GM21360 (cell line): ENCODE measurements around the gene RAB43.
"Not testable (repeated sequence)": the region's sequence is repeated elsewhere in the genome, so short reads cannot be mapped to it uniquely, and the experiment has no call there.

Source experiments
- ATAC-seq: cut with Tn5 transposase; IDR thresholded peaks from one replicate; pipeline ENCODE4 v1.9.1; 2021; ENCODE audit warnings: mild to moderate bottlenecking, moderate library complexity; ENCODE audit not compliant: unreplicated experiment

RAB43 gene

DNA sequence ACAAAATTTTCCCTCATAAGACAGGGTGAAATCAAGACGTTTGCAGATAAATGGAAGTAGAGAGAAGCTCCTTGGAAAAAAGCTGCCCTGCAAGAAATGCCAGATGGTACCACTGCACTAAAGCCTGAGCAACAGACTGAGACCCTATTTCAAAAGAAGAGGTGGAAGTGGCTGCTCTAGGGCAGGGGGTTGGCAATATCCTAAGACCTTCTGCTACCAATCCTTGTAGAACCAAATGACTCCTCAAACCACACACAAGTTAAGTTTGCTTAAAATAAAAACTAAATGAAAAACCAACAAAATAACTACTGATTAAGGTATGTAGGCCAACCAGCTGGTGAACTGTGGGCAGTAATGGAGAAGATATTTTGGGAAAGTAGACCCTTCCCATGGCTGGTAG lies 21.3 kb downstream of the RAB43 start:
- ATAC-seq = no peak

DNA sequence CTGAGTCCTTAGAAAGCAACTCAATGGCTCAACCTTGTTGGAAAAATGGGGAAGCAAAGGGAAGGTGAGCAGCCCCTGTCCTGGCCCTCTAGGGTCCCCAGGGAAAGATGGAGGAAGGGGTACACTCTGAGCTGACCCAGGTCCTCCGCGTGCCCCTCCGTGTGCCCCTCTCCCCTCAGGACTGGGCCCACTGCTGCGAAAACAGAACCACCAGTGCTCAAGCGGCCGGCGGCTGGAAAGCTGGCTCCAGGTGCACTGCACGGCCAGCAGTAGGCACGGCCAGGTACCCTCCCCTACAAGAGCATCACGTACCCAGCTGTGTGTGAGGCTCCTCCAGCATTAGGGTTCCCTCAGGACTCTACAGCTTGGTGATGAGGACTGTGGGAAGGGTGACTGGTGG lies 26.3 kb downstream of the RAB43 start:
- ATAC-seq = no peak

DNA sequence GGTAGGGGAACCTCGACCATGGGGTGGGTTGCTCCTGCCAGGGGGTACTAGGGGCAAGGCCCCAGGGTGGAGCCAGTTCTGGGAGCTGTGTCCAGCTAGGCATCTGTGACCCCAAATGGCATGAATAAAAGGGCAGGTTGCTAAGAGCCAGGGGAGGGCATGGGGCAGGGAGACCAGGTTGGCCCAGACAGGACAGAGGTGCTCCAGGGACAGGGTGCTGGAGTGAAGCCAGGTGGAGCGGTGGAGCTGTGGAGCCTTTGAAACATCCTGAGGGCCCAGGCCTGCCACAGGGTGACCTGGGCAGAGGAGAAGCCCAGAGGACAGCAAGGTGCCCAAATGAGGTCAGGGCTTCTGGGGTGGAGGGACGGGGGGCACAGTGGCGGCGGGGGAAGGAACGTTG lies 33.3 kb downstream of the RAB43 start:
- not testable (repeated sequence) for ATAC-seq

DNA sequence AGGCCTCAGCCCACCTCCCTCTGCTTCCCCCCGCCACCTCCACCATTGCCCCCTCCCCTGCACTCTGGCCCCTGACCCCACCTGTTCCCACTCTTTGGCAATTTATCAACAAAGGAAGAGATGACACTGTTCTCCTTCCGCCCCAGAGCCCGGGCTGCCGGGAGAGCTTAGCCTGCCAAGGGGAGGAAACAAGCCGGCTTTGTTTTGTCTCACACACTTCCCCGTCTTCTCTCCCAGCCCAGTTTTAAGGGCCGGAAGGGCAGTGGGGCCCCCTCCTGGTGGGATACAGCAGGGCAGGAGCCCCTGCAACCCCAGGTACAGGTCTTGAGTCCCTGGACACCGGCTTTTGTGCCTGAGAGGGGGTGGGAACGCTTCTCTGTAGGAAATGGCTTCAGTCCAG lies 33.7 kb downstream of the RAB43 start:
- ATAC-seq = not testable (repeated sequence)

DNA sequence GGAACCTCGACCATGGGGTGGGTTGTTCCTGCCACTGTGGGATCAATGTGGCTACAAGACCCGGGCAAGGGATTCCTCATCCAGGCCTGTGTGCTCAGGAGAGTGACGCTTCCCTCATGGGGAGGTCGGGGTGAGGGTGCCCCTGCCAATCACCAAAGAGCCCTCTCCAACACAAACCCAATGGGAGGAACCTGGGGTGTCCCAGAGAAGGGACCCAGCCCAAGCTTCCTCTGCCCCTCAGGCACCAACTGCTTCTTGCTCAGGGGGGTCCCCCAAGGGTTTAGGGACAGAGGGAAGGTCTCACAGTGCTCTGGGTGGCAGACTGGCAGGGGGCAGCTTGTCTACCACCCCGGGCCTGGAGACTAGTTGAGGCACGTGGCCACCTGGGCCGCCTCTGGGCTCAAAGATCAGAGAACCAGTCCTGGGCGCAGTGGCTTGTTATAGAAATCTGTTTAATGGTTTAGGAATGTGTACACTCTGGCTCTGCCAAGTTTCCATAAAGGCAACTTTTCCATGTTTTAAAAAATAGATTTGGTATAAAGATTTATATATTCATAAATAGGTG lies 34.4 kb downstream of the RAB43 start:
- no peak for ATAC-seq

DNA sequence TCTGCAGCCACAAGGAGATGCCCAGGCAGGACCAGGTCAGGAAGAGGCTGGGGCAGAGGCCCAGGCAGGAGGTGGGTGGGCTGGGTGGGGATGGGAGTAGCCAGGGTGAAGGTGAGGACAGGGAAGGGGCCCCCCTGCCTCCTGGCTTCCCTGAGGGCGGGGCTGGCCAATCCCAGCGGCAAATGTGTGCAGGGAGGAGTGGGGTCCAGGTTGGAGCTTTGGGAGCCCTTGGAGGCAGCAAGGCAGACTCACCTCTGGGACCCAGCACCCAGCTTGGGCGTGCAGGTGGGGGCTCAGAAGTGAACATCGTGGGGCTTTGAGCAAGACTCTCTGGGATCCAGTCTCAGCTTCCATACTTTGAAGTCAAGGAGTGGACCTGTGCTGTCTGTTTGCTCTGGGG lies 35.8 kb downstream of the RAB43 start:
- no peak for ATAC-seq

DNA sequence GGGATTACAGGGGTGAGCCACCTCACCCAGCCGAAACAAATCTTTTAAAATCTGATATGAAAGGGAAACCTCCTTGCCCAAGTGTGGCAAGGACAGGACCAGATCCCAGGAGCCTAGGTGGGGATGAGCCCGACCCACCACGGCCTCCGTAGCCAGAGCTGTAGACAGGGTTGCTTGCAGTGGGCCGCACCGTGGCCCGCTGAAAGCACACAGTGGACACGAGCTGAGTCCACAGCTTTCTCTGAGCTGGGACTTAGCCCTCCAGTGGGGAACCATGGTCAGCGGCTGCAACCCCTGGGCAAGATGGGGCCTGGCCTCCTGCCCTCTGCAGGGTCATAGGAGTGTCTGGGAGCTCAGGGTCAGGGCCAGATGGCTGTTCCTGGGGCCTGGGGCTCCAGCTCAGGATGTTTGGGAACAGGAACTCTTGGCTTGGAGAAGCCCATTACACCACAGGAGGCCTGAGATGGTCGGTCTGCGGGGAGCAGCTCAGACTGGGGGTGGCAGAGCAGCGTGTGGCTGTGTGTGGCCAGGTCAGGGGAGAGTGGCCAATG lies 36.4 kb downstream of the RAB43 start:
- no peak for ATAC-seq

DNA sequence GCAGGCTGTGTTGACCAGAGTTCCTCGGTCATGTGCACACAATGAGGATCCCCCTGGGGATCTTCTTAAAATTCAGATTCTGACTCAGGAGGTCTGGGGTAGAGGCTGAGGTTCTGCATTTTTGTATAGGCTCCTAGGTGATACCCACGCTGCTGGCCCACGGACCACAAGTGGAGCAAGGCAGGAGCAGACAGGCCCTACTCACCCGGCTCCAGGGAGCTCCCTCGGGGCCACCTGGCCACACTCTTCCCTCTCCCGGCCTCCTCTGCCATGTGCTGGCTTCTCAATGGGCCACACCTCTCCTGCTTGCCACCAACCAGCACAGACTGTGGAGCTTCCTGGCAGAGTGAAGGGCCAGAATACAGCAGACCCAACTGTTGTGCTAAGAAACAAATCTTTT lies 37.1 kb downstream of the RAB43 start:
- no peak for ATAC-seq

DNA sequence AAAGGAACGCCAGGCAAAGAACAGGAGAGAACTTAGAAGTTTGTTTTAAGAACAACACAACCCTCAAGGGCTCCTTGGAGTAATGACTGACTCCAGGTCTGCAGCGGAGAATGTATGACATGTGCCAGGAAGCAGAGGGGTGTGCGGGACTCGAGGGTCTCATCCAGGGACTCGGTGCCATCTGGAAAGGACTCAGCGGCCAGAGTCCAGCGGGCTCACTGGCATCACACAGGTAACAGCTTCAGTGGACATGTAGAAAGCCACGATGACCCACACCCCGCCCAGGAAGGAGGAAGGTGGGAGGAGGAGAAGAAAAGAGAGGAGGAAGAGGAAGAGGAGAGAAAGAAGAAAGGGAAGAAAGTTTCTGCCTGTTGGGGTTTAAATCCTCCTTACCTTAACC lies 39.6 kb downstream of the RAB43 start:
- no peak for ATAC-seq

DNA sequence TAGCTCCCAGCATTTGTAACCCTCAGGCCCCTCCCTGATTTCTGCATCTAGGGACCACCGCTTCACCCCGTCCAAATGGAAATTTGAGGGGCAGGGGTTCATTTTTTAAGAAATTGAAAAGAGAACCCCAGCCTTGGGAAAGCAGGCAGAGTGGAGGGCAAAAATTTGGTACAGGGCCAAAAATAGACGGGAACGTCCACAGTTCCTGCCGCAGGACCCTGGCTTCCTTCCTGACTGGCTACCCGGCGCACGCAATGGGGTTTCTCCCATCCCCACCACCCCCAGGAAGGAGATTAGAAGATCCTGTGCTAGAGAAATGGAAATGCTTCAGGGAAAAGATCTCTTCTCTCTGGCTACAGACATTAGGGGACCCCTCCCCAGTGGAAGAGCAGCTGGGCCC lies 40.1 kb downstream of the RAB43 start:
- no peak for ATAC-seq

DNA sequence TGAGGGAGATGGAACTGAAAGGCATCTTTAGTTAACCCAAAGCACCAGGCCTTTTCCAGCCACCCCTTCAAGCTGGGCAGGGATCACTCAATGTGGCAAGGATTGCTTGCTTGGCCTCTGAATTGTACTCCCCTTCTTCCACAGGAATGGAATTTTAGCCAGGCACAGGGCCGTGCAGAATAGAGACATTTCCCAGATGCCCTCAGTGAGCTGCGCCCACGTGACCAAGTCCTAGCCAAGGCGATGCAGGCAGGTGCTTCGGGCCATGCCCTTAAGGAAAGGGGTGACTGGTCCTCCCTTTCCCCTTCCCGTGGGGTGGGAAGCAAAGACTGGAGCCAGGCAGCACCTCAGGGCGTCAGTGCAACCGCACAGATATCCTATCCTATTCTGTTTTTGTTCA lies 43.1 kb downstream of the RAB43 start:
- ATAC-seq = no peak

DNA sequence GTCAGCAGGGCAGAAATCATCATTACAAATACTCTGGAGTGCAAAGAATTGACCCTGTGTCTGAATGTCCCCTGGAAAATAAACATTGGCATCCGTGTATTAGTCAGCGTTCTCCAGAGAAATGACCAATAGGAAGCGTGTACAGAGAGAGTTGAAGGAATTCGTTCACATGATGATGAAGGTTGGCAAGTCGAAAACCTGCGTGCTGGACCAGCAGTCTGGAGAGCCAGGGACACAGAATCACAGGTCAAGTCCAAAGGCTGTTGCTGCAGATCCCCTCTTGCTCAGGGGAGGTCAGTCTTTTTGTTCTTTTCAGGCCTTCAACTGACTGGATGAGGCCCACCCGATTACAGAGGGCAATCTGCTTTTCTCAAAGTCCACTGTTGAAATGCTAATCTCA lies 44.4 kb downstream of the RAB43 start:
- no peak for ATAC-seq

DNA sequence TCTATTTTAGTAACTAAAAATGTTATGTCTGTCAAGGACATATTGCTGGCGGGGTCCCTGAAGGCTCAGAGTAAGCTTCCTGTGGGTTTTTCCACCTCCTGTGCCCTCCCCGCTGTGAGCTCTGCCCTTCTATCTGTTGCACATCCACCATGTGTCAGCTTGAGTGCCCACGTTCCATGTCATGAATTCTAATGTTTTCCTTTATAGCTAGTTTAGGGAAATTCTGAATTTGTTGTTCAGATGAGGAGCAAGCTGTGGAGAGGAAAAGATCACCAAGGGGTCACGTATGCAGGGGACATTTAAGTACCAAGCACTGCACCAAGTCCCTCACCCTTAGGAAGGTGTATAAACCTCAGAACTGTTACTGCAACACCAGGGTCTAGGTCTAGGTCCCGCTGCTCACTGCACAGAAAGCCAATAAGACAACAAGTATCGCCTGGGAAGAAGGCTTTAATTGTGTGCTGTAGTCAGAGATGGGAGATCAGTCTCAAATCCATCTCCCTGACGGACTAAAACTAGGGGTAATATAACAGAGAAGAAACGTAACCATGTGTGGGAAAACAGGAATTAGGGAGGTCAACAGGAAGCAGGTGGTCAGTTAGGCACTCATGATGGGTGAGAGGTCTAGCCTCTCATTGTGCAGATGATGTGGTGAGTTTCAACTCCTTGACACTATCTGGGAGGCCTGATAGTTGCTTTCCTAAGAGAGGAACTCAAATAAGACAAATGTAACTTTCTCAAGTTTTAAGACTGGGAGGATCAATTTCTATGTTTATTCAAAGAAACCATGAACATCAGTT lies 51.3 kb downstream of the RAB43 start:
- no peak for ATAC-seq

DNA sequence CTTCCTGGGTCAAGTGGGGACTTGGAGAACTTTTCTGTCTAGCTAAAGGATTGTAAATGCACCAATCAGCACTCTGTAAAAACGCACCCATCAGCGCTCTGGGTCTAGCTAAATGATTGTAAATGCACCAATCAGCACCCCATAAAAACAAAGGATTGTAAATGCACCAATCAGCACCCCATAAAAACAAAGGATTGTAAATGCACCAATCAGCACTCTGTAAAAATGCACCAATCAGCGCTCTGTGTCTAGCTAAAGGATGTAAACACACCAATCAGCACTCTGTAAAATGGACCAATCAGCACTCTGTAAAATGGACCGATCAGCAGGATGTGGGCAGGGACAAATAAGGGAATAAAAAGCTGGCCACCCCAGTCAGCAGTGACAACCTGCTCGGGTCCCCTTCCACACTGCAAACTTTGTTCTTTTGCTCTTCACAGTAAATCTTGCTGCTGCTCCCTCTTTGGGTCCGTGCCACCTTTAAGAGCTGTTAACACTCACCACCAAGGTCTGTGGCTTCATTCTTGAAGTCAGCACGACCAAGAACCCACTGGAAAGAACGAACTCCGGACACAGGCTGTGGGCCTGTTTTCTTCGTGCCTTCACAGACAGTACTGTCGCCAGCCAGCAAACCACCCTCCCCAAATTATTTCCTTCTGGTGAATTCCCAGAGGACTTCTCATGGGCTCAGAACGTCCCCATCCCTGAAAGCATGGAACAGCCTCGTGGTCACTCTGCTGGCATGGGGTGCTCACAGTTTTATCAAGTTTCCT lies 52.1 kb downstream of the RAB43 start:
- ATAC-seq = not testable (repeated sequence)

DNA sequence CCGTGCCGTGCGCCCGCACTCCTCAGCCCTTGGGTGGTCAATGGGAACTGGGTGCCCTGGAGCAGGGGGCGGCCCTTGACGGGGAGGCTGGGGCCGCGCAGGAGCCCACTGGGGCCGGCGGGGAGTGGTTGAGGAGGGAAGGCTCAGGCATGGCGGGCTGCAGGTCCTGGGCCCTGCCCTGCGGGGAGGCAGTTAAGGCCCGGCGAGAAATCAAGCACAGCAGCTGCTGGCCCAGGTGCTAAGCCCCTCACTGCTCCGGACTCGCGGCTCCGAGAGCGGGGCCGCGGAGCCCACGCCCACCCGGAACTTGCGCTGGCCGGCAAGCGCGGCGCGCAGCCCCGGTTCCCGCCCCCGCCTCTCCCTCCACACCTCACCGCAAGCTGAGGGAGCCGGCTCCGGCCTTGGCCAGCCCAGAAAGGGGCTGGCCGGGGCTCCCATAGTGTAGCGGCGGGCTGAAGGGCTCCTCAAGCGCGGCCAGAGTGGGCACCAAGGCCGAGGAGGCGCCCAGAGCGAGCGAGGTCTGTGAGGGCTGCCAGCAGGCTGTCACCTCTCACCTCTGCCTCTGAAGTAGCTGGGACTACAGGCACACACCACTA lies 53.2 kb downstream of the RAB43 start:
- no peak for ATAC-seq

DNA sequence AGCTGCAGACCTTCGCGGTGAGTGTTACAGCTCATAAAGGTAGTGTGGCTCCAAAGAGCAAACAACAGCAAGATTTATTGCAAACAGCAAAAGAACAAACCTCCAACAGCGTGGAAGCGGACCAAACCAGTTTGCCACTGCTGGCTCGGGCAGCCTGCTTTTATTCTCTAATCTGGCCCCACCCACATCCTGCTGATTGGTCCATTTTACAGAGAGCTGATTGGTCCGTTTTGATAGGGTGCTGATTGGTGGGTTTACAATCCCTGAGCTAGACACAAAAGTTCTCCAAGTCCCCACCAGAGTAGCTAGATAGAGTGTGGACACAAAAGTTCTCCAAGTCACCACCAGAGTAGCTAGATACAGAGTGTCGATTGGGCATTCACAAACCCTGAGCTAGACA lies 53.9 kb downstream of the RAB43 start:
- ATAC-seq = not testable (repeated sequence)

DNA sequence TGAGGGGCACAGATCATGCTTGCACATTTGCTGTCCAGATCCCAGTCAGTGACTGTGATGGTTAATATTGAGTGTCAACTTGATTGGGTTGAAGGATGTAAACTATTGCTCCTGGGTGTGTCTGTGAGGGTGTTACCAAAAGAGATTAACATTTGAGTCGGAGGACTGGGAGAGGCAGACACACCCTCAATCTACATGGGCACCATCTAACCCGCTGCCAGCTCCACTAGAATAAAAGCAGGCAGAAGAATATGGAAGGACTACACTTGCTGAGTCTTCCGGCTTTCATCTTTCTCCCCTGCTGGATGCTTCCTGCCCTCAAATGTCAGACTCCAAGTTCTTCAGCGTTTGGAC lies 55.9 kb downstream of the RAB43 start:
- ATAC-seq = no peak

DNA sequence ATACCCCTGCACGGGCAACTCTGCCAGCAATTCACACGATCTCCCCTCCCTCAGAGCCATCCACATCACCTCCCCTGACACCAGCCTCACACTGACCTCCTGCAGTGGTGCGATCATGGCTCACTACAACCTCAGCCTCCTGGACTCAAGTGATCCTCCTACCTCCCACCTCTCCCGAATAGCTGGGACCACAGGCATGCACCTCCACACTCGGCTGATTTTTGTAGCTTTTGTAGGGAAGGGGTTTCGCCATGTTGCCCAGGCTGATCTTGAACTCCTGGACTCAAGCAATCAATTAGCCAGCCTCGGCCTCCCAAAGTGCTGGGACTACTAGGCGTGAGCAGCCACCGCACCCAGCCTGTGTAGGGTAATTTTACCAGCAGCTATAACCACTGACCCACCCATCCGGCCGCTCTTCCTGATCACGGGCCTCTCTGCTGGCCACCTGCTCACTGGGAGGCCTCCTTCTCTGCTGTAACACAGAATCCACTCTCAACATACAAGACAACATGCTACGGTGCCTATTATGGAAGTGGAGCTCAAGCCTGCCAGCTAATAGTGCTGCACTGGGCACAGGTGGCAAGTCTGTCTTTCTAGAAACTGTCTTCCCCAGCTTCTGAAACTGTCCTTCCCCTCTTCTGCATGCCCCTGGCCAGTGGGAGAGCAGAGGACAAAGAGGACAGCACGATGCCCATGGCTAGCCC lies 56.4 kb downstream of the RAB43 start:
- ATAC-seq = no peak

DNA sequence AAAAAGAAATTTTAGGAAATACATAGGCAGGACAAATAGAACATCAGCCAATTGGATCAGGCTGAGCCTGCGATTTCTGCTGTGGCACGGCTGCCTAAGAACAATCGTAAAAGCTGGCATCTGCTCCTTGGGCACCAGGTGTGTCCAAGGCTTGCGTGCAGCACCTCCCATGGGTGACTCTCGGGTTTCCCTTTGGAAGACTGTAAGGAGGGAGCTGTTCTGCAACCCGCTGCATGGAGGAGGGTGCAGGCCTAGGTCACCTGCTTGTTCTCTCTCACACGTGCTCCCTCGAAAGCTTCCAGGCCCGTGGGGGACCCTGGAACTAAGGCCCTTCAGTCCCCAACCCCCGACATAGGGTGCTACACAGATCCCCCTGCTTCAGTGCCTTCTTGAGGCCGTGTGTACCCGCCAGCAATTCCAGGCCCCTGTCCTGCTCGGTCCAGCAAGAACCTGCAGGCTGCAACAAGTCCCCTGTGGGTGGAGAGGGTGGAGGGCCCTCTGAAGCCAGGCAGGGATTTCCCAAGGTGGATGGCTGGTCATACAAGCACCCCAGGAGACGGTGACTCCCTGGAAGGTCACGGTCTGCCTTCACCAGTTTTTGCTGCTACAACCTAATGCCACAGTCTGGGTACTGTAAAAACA lies 57.6 kb downstream of the RAB43 start:
- ATAC-seq = no peak

DNA sequence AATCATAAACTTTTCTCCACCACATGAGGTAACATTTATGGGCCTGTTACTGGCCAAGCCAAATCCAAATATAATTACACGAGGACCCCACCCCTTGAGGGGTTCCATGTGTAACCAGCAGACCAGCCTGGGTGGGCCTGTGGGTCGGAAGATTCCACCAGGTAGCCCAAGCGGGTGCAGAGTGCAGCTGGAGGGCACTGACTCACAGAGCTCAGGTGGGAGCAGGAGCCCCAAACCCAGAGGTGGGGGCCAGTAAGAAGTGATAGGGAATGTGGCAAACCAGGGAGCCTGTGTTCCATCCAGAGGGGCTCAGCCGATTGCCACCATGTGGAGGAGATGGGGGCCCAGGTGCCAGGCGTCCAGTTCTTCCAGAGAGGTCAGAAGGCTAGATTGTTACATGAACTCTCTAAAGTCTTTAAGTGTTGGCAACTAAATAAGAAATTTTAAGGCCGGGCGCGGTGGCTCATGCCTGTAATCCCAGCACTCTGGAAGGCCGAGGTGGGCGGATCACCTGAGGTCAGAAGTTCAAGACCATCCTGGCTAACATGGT lies 58.4 kb downstream of the RAB43 start:
- ATAC-seq = no peak
